Endothelial cell (in vitro differentiated cells): ENCODE data around the gene PSMD2. TPM values are rescaled to one million over a fixed set of nuclear protein-coding genes. Genes with fewer than 3 reads are reported as not detected.

Experiments used
- DNase-seq: peaks from one replicate; pipeline ENCODE4 v3.0.0; 2021; ENCODE audit warnings: low spot score
- H3K27ac Mint-ChIP-seq: one replicate; pipeline ENCODE4 v1.8.0; 2021; ENCODE audit warnings: mixed read lengths, inconsistent platforms; ENCODE audit not compliant: unreplicated experiment
- H3K27me3 Mint-ChIP-seq: one replicate; pipeline ENCODE4 v1.8.0; 2021; ENCODE audit warnings: mild to moderate bottlenecking, moderate library complexity, mixed read lengths, inconsistent platforms; ENCODE audit not compliant: unreplicated experiment
- H3K36me3 Mint-ChIP-seq: one replicate; pipeline ENCODE4 v1.8.0; 2021; ENCODE audit warnings: mild to moderate bottlenecking, low read depth, mixed read lengths, inconsistent platforms; ENCODE audit not compliant: unreplicated experiment
- H3K4me1 Mint-ChIP-seq: one replicate; pipeline ENCODE4 v1.8.0; 2021; ENCODE audit warnings: mild to moderate bottlenecking, mixed read lengths, inconsistent platforms; ENCODE audit not compliant: unreplicated experiment
- H3K4me3 Mint-ChIP-seq: one replicate; pipeline ENCODE4 v1.8.0; 2021; ENCODE audit warnings: mild to moderate bottlenecking, mixed read lengths, inconsistent platforms; ENCODE audit not compliant: unreplicated experiment
- H3K9me3 Mint-ChIP-seq: one replicate; pipeline ENCODE4 v1.8.0; 2021; ENCODE audit warnings: mixed read lengths, inconsistent platforms; ENCODE audit not compliant: unreplicated experiment
- CTCF ChIP-seq: fragments of 200-600 bp; sonication (generic); IDR thresholded peaks from one replicate; pipeline ENCODE4 v1.5.0; 2021; ENCODE audit warnings: antibody characterized with exemption; ENCODE audit not compliant: unreplicated experiment
- long read RNA-seq: library from polyadenylated mRNA; unstranded; transcript quantifications from one replicate; pipeline ENCODE4 v2.0.0, GENCODE V29; 2020; ENCODE audit not compliant: unreplicated experiment
- total RNA-seq: library from RNA; stranded (reverse); fragmentation: NEBNext Ultra II Directional; extraction: Animal tissue kit (Norgen Biotek cat#: 25700); gene quantifications from one replicate; pipeline ENCODE4 v1.2.1, GENCODE V29; 2021; ENCODE audit not compliant: unreplicated experiment

Gene PSMD2
- total RNA-seq, result 292 TPM
- long read RNA-seq, transcript PSMD2-201 (21 exons, 3,449 nt), result major isoform, 192 of 230 reads
- long read RNA-seq, partial matches to known transcripts, result 24 of 230 reads
- long read RNA-seq, other reads (novel, unspliced or antisense), result 14 of 230 reads

- DNase-seq, result peak; percentile 99
- Mint-ChIP-seq H3K4me3 (peak within 1 kb of the TSS; percentile 99), H3K4me1 (peaks cover 14% of the 10 kb centered on the region), H3K27ac (peak within 1 kb of the TSS; percentile 92), H3K9me3 (no peaks in the 10 kb centered on the region), H3K27me3 (peaks cover 3% of the 10 kb centered on the region), H3K36me3 (peaks cover 24% of the 10 kb centered on the region)
- TF ChIP-seq CTCF, result no peak
These were observed at the start of gene PSMD2 for GRCh38 chr3:184298759-184299487. Gene PSMD2, plus strand, starts transcription at chr3:184299241. Its CDS starts 26 bp downstream, at chr3:184299267.

- H3K36me3 Mint-ChIP-seq, result peaks cover 13% of the 10 kb centered on the region
- no peaks in the 10 kb centered on the region for H3K9me3 Mint-ChIP-seq
- no peak for TF ChIP-seq CTCF
- peak within 1 kb of the TSS; percentile 96 for H3K27ac Mint-ChIP-seq
- peak within 1 kb of the TSS; percentile 96 for H3K4me3 Mint-ChIP-seq
- peak; percentile 92 for DNase-seq
- peaks cover 5% of the 10 kb centered on the region for H3K4me1 Mint-ChIP-seq
- peaks cover 13% of the 10 kb centered on the region for H3K27me3 Mint-ChIP-seq
These were observed 49.5 kb upstream of the PSMD2 start, which contains the start of gene EEF1AKMT4 for GRCh38 chr3:184249412-184250166. Gene EEF1AKMT4, plus strand, starts transcription at chr3:184249672. Its CDS starts 23 bp downstream, at chr3:184249695.

GRCh38 chr3:184250167-184250828, 48.7 kb upstream of the PSMD2 start:
- Mint-ChIP-seq H3K4me1 (peaks cover 5% of the 10 kb centered on the region), H3K4me3 (peak overlapping the region; percentile 96), H3K27ac (no peak overlapping the region), H3K36me3 (peaks cover 7% of the 10 kb centered on the region), H3K27me3 (peaks cover 11% of the 10 kb centered on the region), H3K9me3 (no peaks in the 10 kb centered on the region)
- TF ChIP-seq CTCF, result peak; percentile 88
- DNase-seq, result peak; percentile 92

GRCh38 chr3:184255291-184256039, 43.6 kb upstream of the PSMD2 start:
- Mint-ChIP-seq H3K4me1 (peaks cover 11% of the 10 kb centered on the region), H3K4me3 (no peak overlapping the region), H3K36me3 (peaks cover 8% of the 10 kb centered on the region), H3K27me3 (peaks cover 25% of the 10 kb centered on the region), H3K27ac (no peak overlapping the region), H3K9me3 (no peaks in the 10 kb centered on the region)
- no peak for TF ChIP-seq CTCF
- no peak for DNase-seq
